DND-41 (cell line): Measurements from ENCODE around the gene ZFP62.

Experiments
- ATAC-seq: fragments of 200-7000 bp; cut with Tn5 transposase; 3 replicates; pipeline ENCODE4 v1.9.1; 2021; ENCODE audit warnings: low read depth; ENCODE audit not compliant: insufficient read depth
- DNase-seq: peaks from one replicate; pipeline ENCODE4 v3.0.0-alpha.2; 2020
- H2AFZ ChIP-seq: 2 replicates; pipeline ENCODE4 v1.6.0; 2012; ENCODE audit warnings: low read depth, low read length
- H3K27ac ChIP-seq: 2 replicates; pipeline ENCODE4 v1.5.1; 2012; ENCODE audit warnings: low read length, inconsistent platforms
- H3K27me3 ChIP-seq: fragments of 200-600 bp; sonication (generic); 2 replicates; pipeline ENCODE4 v1.6.0; 2012; ENCODE audit warnings: low read length, mild to moderate bottlenecking, inconsistent platforms; ENCODE audit not compliant: insufficient read depth, poor library complexity
- H3K36me3 ChIP-seq: 2 replicates; pipeline ENCODE4 v1.5.1; 2012; ENCODE audit warnings: low read length, inconsistent platforms; ENCODE audit not compliant: insufficient read depth
- H3K4me1 ChIP-seq: 2 replicates; pipeline ENCODE4 v1.5.1; 2012; ENCODE audit warnings: mild to moderate bottlenecking, low read length; ENCODE audit not compliant: insufficient read depth
- H3K4me2 ChIP-seq: 2 replicates; pipeline ENCODE4 v1.6.0; 2012; ENCODE audit warnings: mild to moderate bottlenecking, moderate library complexity, low read length, inconsistent platforms; ENCODE audit not compliant: insufficient read depth
- H3K4me3 ChIP-seq, 2 experiments: fragments of 200-600 bp in 1 of 2; shearing (Covaris generic) in 1 of 2; 2 replicates each; pipeline ENCODE4 v1.5.1; 2012 to 2016; ENCODE audit warnings: inconsistent platforms in 2 of 2, low read length in 2 of 2, mild to moderate bottlenecking in 2 of 2, low read depth in 1 of 2, moderate library complexity in 1 of 2
- H3K79me2 ChIP-seq: 2 replicates; pipeline ENCODE4 v1.6.0; 2012; ENCODE audit warnings: low read length, inconsistent platforms; ENCODE audit not compliant: insufficient read depth
- H3K9ac ChIP-seq: 2 replicates; pipeline ENCODE4 v1.6.0; 2012; ENCODE audit warnings: low read depth, mild to moderate bottlenecking, inconsistent platforms, low read length, moderate library complexity
- H3K9me3 ChIP-seq: 2 replicates; pipeline ENCODE4 v1.5.1; 2012; ENCODE audit warnings: low read length, moderate library complexity, mild to moderate bottlenecking, inconsistent platforms; ENCODE audit not compliant: insufficient read depth, severe bottlenecking
- H4K20me1 ChIP-seq: 2 replicates; pipeline ENCODE4 v1.6.0; 2012; ENCODE audit warnings: low read length; ENCODE audit not compliant: insufficient read depth
- EZH2 ChIP-seq: IDR thresholded peaks from 3 replicates; pipeline ENCODE4 v1.6.1; 2012; ENCODE audit warnings: borderline replicate concordance, low read depth, mild to moderate bottlenecking, moderate library complexity, low read length, inconsistent platforms; ENCODE audit not compliant: severe bottlenecking
- TF ChIP-seq, protein P1 (sequence below): IDR thresholded peaks from 2 replicates; pipeline ENCODE4 v1.5.1; 2012; ENCODE audit warnings: borderline replicate concordance, low read length, moderate library complexity, mild to moderate bottlenecking; ENCODE audit not compliant: poor library complexity, severe bottlenecking; ENCODE audit errors: extremely low read depth

The ZFP62 gene

DNA sequence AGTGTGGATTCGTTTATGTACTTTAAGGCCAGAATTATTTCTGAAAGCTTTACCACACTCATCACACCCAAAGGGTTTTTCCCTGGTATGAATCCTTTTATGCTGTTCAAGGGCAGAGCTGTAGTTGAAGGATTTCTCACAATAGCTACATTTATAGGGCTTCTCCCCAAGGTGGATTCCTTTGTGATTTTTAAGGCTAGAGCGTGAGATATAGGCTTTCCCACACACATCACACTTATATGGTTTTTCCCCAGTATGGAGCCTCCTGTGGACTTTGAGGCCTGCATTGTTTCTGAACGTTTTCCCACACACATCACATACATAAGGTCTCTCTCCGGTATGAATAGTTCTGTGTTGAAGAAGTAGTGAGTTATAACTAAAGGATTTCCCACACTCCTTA is 11.2 kb downstream of the ZFP62 start:
- Histone ChIP-seq H3K9me3 (peaks cover 24% of the 10 kb centered on the region), H4K20me1 (no peaks in the 10 kb centered on the region), H3K79me2 (peaks cover 19% of the 10 kb centered on the region; the same call in 1 of the 2 replicates), H3K9ac (no peak overlapping the region), H3K4me1 (no peaks in the 10 kb centered on the region), H3K4me3 (no peak overlapping the region), H3K4me2 (no peak overlapping the region), H3K27ac (no peak overlapping the region), H3K27me3 (no peaks in the 10 kb centered on the region), H2AFZ (no peak overlapping the region), H3K36me3 (peaks cover 76% of the 10 kb centered on the region)
- ATAC-seq (no peak), DNase-seq (no peak)
- TF ChIP-seq EZH2, result no peak
- TF ChIP-seq, protein P1, sequence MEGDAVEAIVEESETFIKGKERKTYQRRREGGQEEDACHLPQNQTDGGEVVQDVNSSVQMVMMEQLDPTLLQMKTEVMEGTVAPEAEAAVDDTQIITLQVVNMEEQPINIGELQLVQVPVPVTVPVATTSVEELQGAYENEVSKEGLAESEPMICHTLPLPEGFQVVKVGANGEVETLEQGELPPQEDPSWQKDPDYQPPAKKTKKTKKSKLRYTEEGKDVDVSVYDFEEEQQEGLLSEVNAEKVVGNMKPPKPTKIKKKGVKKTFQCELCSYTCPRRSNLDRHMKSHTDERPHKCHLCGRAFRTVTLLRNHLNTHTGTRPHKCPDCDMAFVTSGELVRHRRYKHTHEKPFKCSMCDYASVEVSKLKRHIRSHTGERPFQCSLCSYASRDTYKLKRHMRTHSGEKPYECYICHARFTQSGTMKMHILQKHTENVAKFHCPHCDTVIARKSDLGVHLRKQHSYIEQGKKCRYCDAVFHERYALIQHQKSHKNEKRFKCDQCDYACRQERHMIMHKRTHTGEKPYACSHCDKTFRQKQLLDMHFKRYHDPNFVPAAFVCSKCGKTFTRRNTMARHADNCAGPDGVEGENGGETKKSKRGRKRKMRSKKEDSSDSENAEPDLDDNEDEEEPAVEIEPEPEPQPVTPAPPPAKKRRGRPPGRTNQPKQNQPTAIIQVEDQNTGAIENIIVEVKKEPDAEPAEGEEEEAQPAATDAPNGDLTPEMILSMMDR, result no peak

DNA sequence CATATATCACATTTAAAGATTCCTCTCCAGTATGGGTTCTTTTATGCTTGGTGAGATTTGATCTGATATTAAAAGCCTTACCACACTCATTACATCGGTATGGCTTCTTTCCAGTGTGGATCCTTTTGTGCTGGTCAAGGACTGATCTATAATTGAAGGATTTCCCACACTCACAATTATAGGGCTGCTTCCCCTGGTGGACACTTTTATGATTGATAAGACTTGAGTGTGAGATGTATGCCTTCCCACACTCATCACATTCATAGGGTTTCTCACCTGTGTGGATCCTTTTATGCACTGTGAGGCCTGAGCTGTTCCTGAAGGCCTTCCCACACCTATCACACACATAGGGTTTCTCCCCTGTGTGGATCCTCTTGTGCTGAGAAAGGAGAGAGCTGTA is 12.2 kb downstream of the ZFP62 start:
- H3K36me3 ChIP-seq, result peaks cover 67% of the 10 kb centered on the region
- no peak overlapping the region for H2AFZ ChIP-seq
- H3K9me3 ChIP-seq, result peaks cover 24% of the 10 kb centered on the region
- no peaks in the 10 kb centered on the region for H3K27me3 ChIP-seq
- H3K4me2 ChIP-seq, result no peak overlapping the region
- no peak overlapping the region for H3K4me3 ChIP-seq
- no peaks in the 10 kb centered on the region for H4K20me1 ChIP-seq
- H3K79me2 ChIP-seq, result peaks cover 10% of the 10 kb centered on the region; the same call in 1 of the 2 replicates
- DNase-seq (no peak), ATAC-seq (no peak)
- TF ChIP-seq, protein P1, result no peak
- no peak for TF ChIP-seq EZH2
- no peak overlapping the region for H3K9ac ChIP-seq
- H3K4me1 ChIP-seq, result no peaks in the 10 kb centered on the region
- no peak overlapping the region for H3K27ac ChIP-seq

DNA sequence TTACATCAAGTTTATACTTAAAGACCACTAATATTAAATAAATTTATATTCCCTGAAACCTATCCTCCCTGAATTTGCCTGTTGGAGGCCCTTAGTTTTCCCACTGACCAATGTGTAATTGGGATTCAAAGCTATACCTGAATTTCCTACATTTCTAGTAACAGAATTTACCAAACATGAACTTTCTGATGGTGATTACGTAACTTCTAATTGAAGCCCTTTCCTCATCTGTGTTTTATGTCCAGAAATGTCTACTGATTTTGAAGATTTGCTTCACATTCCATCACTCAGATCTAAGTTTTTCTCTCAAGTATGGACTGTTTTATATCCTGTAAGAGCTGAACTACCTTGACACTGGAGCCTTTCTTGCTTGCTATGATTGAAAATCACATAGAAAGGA is 12.8 kb downstream of the ZFP62 start:
- H3K4me3 ChIP-seq, result no peak overlapping the region
- H3K4me1 ChIP-seq, result no peaks in the 10 kb centered on the region
- H3K27me3 ChIP-seq, result no peaks in the 10 kb centered on the region
- DNase-seq, result no peak
- H3K9ac ChIP-seq, result no peak overlapping the region
- H2AFZ ChIP-seq, result no peak overlapping the region
- no peak for ATAC-seq
- no peak overlapping the region for H3K4me2 ChIP-seq
- peaks cover 5% of the 10 kb centered on the region; the same call in 1 of the 2 replicates for H3K79me2 ChIP-seq
- H3K9me3 ChIP-seq, result peaks cover 24% of the 10 kb centered on the region
- TF ChIP-seq, protein P1, result no peak
- no peak for TF ChIP-seq EZH2
- H3K36me3 ChIP-seq, result peaks cover 62% of the 10 kb centered on the region
- H4K20me1 ChIP-seq, result no peaks in the 10 kb centered on the region
- no peak overlapping the region for H3K27ac ChIP-seq

DNA sequence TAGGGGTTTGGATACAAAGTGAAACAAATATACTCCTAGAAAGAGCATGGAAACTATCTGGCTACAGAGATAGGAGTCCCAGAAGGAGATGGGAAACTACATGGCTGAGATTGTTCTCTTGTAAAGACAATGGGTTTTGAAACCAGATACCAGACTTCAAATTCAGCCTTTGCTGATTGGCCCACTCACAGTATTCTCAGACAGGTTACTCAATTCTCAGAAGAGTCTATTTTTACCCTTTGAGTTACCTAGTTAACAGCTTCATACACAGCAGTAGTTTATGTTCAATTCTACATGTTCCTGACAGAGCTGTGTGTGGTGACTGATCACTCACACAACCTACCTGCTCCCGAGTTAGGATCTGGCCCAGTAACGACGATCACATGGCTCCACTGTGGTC is 14.1 kb downstream of the ZFP62 start:
- Histone ChIP-seq H3K27ac (no peak overlapping the region), H3K4me2 (no peak overlapping the region), H2AFZ (no peak overlapping the region), H3K4me3 (no peak overlapping the region), H4K20me1 (no peaks in the 10 kb centered on the region), H3K4me1 (no peaks in the 10 kb centered on the region), H3K79me2 (no peaks in the 10 kb centered on the region), H3K27me3 (no peaks in the 10 kb centered on the region), H3K36me3 (peaks cover 49% of the 10 kb centered on the region), H3K9ac (no peak overlapping the region), H3K9me3 (peaks cover 24% of the 10 kb centered on the region)
- DNase-seq (no peak), ATAC-seq (no peak)
- TF ChIP-seq, protein P1, result no peak
- TF ChIP-seq EZH2, result no peak
